NB4 (cell line): ENCODE measurements around the gene DGCR2.

Source experiments
- MYC ChIP-seq: IDR thresholded peaks from 2 replicates; pipeline ENCODE4 v1.6.1; 2011; ENCODE audit warnings: low read depth, low read length
- POLR2A ChIP-seq: IDR thresholded peaks from 2 replicates; pipeline ENCODE4 v1.6.1; 2011; ENCODE audit warnings: mild to moderate bottlenecking; ENCODE audit not compliant: insufficient read length; ENCODE audit errors: extremely low read depth
- TF ChIP-seq, protein P1 (sequence below): IDR thresholded peaks from one replicate; pipeline ENCODE4 v1.5.1; 2012; ENCODE audit warnings: low read depth, low read length
- TF ChIP-seq, protein P2 (sequence below): IDR thresholded peaks from 2 replicates; pipeline ENCODE4 v1.6.1; 2011; ENCODE audit warnings: low read depth, low read length

DNA sequence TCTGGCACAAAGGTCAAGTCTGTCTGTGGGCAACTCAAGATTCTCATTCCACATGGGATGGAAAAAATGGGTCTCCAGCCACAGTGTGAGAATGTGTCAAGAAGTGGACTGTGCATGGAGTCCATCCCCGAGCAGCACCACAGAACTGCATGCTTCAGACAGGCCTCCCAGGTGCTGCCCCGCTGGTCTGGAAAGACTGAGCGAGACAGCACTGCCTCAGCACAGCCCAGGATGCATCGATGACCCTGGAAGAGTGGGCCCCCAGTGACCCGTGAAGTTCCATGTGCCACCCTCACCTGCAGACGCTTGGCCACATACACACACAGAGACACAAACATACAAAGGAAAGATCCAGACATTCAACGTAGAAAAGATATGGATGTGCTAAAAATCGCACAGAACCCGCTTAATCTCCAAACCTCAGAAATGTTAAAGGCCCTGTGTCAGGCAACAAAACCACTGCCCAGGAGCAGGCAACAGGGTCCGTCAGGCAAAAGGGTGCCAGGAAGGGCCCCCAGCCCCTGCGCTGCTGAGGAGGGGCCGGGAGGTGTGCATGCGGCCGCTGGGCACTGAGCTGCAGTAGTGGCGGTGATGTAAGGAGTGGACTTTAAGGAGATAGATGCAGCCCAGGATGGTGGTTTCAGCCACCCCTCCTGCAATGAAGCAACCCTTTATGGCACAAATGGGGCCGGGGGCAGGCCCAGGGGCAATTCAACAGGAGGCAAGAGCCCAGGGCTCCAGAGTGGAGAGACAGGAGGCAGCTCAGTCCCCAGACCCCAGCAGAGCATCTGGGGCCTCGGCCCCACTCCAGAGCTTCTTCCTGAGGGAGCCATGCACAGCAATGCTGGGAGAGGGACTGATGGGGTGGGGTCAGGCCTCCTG, 84.7 kb downstream of the DGCR2 start:
- TF ChIP-seq, protein P1, sequence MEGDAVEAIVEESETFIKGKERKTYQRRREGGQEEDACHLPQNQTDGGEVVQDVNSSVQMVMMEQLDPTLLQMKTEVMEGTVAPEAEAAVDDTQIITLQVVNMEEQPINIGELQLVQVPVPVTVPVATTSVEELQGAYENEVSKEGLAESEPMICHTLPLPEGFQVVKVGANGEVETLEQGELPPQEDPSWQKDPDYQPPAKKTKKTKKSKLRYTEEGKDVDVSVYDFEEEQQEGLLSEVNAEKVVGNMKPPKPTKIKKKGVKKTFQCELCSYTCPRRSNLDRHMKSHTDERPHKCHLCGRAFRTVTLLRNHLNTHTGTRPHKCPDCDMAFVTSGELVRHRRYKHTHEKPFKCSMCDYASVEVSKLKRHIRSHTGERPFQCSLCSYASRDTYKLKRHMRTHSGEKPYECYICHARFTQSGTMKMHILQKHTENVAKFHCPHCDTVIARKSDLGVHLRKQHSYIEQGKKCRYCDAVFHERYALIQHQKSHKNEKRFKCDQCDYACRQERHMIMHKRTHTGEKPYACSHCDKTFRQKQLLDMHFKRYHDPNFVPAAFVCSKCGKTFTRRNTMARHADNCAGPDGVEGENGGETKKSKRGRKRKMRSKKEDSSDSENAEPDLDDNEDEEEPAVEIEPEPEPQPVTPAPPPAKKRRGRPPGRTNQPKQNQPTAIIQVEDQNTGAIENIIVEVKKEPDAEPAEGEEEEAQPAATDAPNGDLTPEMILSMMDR, result no peak
- TF ChIP-seq POLR2A (no peak), MYC (no peak)
- TF ChIP-seq, protein P2, sequence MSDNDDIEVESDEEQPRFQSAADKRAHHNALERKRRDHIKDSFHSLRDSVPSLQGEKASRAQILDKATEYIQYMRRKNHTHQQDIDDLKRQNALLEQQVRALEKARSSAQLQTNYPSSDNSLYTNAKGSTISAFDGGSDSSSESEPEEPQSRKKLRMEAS, result no peak
